Testis (tissue), 3 donors: Measurements from ENCODE around the gene ORM2. TPM values are rescaled to one million over a fixed set of nuclear protein-coding genes. Genes with fewer than 3 reads are reported as not detected.

Experiments
- DNase-seq: peaks from one replicate; pipeline ENCODE4 v3.0.0-alpha.2; 2019
- H3K27ac ChIP-seq, 2 donors: fragments of 200-600 bp; sonication (generic); one replicate each; pipeline ENCODE4 v1.5.1; 2019
- H3K27me3 ChIP-seq: fragments of 200-600 bp; sonication (generic); one replicate; pipeline ENCODE4 v1.5.1; 2019
- H3K36me3 ChIP-seq: fragments of 200-600 bp; sonication (generic); one replicate; pipeline ENCODE4 v1.5.1; 2017; ENCODE audit warnings: low read depth; ENCODE audit errors: missing control alignments
- H3K4me1 ChIP-seq: fragments of 200-600 bp; sonication (generic); one replicate; pipeline ENCODE4 v1.5.1; 2019
- H3K4me3 ChIP-seq, 2 donors: fragments of 200-600 bp; sonication (generic); one replicate each; pipeline ENCODE4 v1.5.1; 2017 to 2019
- H3K9me3 ChIP-seq: fragments of 200-600 bp; sonication (generic); one replicate; pipeline ENCODE4 v1.5.1; 2017
- CTCF ChIP-seq, 3 experiments: fragments of 450-650 bp in 2 of 3; fragments of 200-600 bp in 1 of 3; sonication (generic) in 1 of 3; IDR thresholded peaks; one replicate each; pipeline ENCODE4 v1.5.1; 2016 to 2019; ENCODE audit warnings: antibody characterized with exemption in 3 of 3, mild to moderate bottlenecking in 2 of 3, moderate library complexity in 1 of 3
- POLR2A ChIP-seq: fragments of 450-650 bp; IDR thresholded peaks from one replicate; pipeline ENCODE4 v1.6.1; 2017; ENCODE audit warnings: antibody characterized with exemption, mild to moderate bottlenecking, moderate library complexity
- WGBS, 2 donors: methylation state at CpG; one replicate each; pipeline ENCODE4 v1.1.5; 2018; 5-methylcytosine and 5-hydroxymethylcytosine counted together
- intact Hi-C: fragments of 100-400 bp; cut with DNase I; formaldehyde crosslinking; loops from one replicate; pipeline ENCODE4 v1.15.1; 2023; ENCODE audit warnings: low total_unique reads
- polyA plus RNA-seq: library from polyadenylated mRNA; stranded (reverse); fragments of 350-450 nt; fragmentation: Illumina TruSeq; extraction: RNeasy Lipid Tissue Mini Kit (QIAGEN cat#74804); gene quantifications from one replicate; pipeline ENCODE4 v1.2.3, GENCODE V29; 2014; ENCODE audit warnings: low read depth, low replicate concordance; ENCODE audit not compliant: insufficient read depth
- total RNA-seq, 2 donors: library from RNA; depleted of rRNA; stranded (reverse); fragments of >200 nt; gene quantifications; one replicate each; pipeline ENCODE4 v1.2.3, GENCODE V29; 2016

ORM2 gene
- total and polyA plus RNA-seq, 3 donors from 2014 or later: 0.56 to 2.3 TPM; not detected in 1

- Histone ChIP-seq H3K4me1 (peaks cover 8% of the 10 kb centered on the region), H3K27me3 (no peaks in the 10 kb centered on the region), H3K27ac (no peak overlapping the region), H3K9me3 (no peaks in the 10 kb centered on the region), H3K4me3 (no peak overlapping the region), H3K36me3 (no peaks in the 10 kb centered on the region)
- TF ChIP-seq CTCF (IDR thresholded peaks at IDR 0.05) (no peak), POLR2A (no peak)
- peak; percentile 2 for DNase-seq
- 96% methylated on average over 17 to 25 of the region's 31 CpGs for WGBS, 2 donors
- intact Hi-C loops: no loop called here
These were observed 28.5 kb upstream of the ORM2 start for GRCh38 chr9:114300846-114301797.

- TF ChIP-seq CTCF (IDR thresholded peaks at IDR 0.05): no peak
- TF ChIP-seq POLR2A: no peak
These were observed 27.7 kb upstream of the ORM2 start for GRCh38 chr9:114301798-114302565.

GRCh38 chr9:114302727-114303126 is 26.9 kb upstream of the ORM2 start:
- TF ChIP-seq CTCF (IDR thresholded peaks at IDR 0.05) (no peak), POLR2A (no peak)
- intact Hi-C loops: no loop called here

More at GRCh38 chr9:114301798-114302565, 27.7 kb upstream of the ORM2 start:
- intact Hi-C loops: no loop called here
- no peaks in the 10 kb centered on the region for H3K9me3 ChIP-seq
- DNase-seq: peak; percentile 8
- WGBS, 2 donors: 87 to 88% methylated on average over 15 of the region's 15 CpGs
- no peak overlapping the region for H3K4me3 ChIP-seq
- no peaks in the 10 kb centered on the region for H3K36me3 ChIP-seq
- H3K27me3 ChIP-seq: no peaks in the 10 kb centered on the region
- H3K4me1 ChIP-seq: peaks cover 8% of the 10 kb centered on the region
- no peak overlapping the region for H3K27ac ChIP-seq

GRCh38 chr9:114303571-114303970 is 26.1 kb upstream of the ORM2 start:
- peak; percentile 3 for DNase-seq
- Histone ChIP-seq H3K4me1 (peaks cover 8% of the 10 kb centered on the region), H3K36me3 (no peaks in the 10 kb centered on the region), H3K4me3 (no peak overlapping the region), H3K27ac (no peak overlapping the region), H3K9me3 (no peaks in the 10 kb centered on the region), H3K27me3 (no peaks in the 10 kb centered on the region)
- TF ChIP-seq POLR2A: no peak
- no peak for TF ChIP-seq CTCF (IDR thresholded peaks at IDR 0.05)
- WGBS, 2 donors: 71 to 79% methylated on average over 5 of the region's 5 CpGs
- intact Hi-C loops: no loop called here

More at GRCh38 chr9:114302727-114303126, 26.9 kb upstream of the ORM2 start:
- Histone ChIP-seq H3K27ac (no peak overlapping the region), H3K4me1 (peaks cover 8% of the 10 kb centered on the region), H3K27me3 (no peaks in the 10 kb centered on the region), H3K36me3 (no peaks in the 10 kb centered on the region), H3K4me3 (no peak overlapping the region), H3K9me3 (no peaks in the 10 kb centered on the region)
- WGBS, 2 donors: 65 to 87% methylated on average over 6 of the region's 6 CpGs
- peak; percentile 9 for DNase-seq
